ENCODE measurements around the gene QPCTL.
A peak's percentile ranks its signal among the peaks of the same experiment; 100 is the strongest.
"Not testable (repeated sequence)": the region's sequence is repeated elsewhere in the genome, so short reads cannot be mapped to it uniquely, and the experiment has no call there.

The QPCTL gene

DNA sequence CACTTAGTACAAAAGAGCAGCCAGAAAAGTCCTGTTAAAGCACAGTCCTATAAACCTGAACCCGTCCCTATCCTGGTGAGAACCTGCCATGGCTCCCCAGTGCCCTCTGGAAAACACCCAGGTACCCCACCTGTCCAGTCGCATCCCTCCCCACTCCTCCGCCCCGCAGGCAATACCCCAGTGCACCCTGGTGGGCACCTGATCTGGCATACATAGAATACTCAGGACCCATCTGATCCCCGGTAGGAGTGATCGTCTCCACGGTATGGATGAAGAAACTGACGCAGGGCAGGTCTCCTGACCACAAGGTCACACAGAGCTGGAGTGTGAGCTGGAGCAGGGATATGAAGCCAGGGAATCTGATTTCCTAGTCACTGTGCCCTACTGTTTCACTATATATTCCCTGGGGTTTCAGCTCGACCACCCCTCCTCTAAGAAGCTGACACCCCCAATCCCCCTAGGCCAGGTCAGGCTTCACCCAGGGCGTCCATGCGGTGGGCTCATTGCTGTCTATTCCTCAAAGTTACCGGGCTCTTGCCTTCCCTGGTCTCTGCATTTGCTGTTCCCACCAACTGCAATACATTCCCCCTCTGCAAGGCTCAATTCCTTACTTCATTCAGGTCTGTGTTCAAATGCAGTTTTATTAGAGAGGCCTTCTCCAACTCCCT is 25.7 kb downstream of the QPCTL start:
- no peak for DNase-seq

GRCh38 chr19:45720065-45720464 is 27.6 kb downstream of the QPCTL start:
- DNase-seq: not testable (repeated sequence)

- DNase-seq: not testable (repeated sequence)
Measured at GRCh38 chr19:45728683-45729082, 36.2 kb downstream of the QPCTL start.

DNA sequence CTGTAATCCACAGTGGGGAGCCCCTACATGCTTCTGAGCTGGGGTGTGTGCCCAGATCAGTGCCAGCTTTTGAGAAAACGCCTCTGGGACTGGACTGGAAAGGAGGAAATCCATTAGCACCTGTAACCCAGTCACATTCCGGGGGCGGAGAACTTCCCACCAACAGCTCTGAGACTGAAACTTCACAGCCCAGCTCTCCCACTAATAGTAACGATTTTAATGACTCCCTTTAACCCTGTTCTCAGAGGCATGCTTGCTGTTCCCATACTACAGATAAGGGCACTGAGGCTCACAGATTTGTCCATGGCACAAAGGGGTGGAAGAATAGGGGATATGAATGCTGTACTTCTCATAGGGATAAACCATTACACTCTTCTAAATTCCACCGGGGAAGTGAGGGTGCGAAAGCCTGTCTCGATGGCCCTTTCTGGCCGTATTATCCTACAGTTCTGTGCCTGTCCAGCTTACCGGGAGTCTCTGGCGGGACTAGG is 37.4 kb downstream of the QPCTL start:
- DNase-seq: no peak

- peak; percentile 89 for DNase-seq
Measured at GRCh38 chr19:45730368-45731288, 38.2 kb downstream of the QPCTL start, which contains the start of gene FBXO46. Gene FBXO46, minus strand, starts transcription at chr19:45730896. Its CDS starts 17,401 bp downstream, at chr19:45713495.

- no peak for DNase-seq
Measured at GRCh38 chr19:45733160-45733810, 40.8 kb downstream of the QPCTL start, which contains the start of gene MEIOSIN. Gene MEIOSIN, plus strand, starts transcription at chr19:45733439. Its CDS starts 1,938 bp downstream, at chr19:45735377.

DNA sequence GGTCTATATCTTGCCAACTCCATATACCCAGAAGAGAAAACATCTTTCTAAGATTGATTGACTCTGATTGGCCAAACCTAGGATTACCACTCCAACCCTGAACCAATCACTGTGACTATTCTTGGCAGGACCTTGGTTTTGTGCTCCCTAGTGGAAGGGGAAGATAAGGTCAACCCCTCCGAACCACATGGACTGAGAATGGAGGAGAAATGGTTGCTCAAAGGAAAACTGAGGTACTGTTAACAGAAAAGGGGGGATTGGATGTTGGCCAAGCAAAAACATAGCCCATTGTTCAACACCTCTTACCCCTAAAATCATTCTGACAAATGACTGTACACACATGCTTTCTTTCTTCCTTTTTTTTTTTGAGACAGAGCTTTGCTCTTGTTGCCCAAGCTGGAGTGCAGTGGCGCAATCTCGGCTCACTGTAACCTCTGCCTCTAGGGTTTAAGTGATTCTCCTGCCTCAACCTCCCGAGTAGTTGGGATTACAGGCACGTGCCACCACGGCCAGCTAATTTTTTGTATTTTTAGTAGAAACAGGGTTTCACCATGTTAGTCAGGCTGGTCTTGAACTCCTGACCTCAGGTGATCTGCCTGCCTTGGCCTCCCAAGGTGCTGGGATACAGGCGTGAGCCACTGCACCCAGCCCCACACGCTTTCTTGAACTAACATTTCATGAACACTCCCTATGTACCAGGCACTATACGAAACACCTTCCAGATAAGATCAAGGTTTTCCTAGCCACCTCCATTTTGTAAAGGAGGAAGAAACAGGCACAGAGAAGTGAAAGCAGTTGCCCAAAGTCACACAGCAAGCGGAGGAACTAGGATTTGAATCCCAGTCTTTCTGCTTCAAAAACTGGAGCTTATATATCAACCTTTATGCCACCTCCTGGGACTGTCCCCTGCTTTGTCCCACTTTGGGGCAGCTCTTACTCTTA is 47.3 kb downstream of the QPCTL start:
- DNase-seq: peak; percentile 39

GRCh38 chr19:45742969-45743368 is 50.5 kb downstream of the QPCTL start:
- no peak for DNase-seq

DNA sequence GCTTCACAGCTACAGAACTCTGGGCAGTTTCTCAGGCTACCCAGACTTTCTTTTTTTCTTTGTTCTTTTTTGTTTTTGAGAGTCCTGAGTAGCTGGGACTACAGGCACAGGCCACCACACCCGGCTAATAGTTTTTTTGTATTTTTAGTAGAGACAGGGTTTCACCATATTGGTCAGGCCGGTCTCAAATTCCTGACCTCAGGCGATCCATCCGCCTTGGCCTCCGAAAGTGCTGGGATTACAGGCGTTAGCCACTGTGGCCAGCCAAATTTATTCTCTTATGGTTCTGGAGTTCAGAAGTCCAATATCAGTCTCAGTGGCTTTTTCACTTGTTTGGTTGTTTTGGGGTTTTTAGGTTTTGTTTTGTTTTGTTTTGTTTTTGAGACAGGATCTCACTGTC is 53.1 kb downstream of the QPCTL start:
- no peak for DNase-seq

GRCh38 chr19:45746866-45747265 is 54.4 kb downstream of the QPCTL start:
- no peak for DNase-seq

DNA sequence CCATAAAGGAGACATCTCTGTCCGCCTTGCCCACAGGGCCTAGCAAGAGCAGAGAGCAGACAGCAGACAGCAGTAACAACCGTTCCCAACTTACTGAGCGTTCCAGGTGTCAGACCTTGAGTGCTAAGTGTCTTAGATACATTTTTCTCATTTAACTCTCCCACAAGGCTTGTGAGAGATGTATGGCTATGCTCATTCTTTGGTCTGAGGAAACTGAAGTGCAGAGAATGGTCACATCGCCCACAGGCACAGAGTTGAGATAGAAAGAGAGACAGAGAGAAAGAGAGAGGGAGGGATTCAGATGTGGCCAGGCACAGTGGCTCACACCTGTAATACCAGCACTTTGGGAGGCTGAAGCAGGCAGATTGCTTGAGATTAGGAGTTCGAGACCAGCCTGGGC is 55.0 kb downstream of the QPCTL start:
- DNase-seq: no peak

DNA sequence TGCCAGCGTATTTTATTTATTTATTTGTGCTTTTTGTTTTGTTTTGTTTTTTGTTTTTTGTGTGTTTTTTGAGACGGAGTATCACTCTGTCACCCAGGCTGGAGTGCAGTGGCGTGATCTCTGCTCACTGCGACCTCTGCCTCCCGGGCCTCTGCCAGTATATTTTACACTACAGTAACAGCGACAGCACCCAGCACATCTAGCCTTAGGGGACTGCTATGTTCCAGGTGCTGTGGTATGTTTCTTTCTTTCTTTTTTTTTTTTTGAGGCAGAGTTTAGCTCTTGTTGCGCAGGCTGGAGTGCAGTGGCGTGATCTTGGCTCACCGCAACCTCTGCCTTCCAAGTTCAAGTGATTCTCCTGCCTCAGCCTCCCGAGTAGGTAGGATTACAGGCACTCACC is 59.0 kb downstream of the QPCTL start:
- DNase-seq: not testable (repeated sequence)

GRCh38 chr19:45752639-45753038 is 60.2 kb downstream of the QPCTL start:
- DNase-seq: no peak

- DNase-seq: no peak
Measured at GRCh38 chr19:45753548-45753947, 61.1 kb downstream of the QPCTL start.

Data from SIG-M5 (cell line).